OCI-LY1 (cell line): Measurements from ENCODE around the gene PACSIN2.

Experiments
- EZH2 ChIP-seq: fragments of 200-600 bp; sonication (generic), shearing (Covaris generic); IDR thresholded peaks from 2 replicates; pipeline ENCODE4 v1.8.0; 2017; ENCODE audit warnings: borderline replicate concordance, mixed run types, mild to moderate bottlenecking, antibody characterized with exemption, low read length, moderate library complexity, mixed read lengths
- TF ChIP-seq, protein P1 (sequence below): fragments of 200-600 bp; sonication (generic), shearing (Covaris generic); IDR thresholded peaks from 2 replicates; pipeline ENCODE4 v1.5.1; 2017; ENCODE audit warnings: mild to moderate bottlenecking, antibody characterized with exemption, low read length, moderate library complexity, mixed read lengths

DNA sequence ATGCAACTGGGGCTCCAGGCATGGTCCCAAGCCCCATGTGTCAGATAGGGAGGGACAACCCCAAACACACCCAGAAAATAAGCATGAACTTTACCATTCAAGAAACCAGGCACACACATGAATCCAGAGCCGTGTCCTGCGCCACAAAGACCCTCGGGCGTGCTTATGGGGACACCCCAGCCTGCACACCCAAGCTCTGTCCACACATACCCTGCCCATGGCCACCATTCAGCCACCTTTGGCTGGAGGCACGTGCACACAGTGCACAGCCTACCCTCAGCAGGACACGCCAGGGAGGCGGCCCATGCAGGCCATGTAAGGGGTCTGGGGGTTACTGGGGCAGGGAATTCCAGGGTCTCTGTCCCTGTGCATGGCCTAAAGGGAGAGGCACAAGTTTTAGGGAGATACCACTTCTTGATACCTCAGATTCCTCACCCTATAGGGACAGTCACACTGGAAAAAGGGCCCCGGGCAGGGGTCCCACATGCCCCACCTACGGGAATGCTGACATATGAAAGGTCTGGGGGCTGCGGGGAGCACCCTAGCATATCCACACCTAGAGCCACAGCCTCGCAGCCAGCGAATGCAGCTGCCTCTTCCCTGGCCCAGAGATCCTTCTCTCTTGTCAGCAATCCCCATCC, 20.6 kb downstream of the PACSIN2 start:
- TF ChIP-seq, protein P1, sequence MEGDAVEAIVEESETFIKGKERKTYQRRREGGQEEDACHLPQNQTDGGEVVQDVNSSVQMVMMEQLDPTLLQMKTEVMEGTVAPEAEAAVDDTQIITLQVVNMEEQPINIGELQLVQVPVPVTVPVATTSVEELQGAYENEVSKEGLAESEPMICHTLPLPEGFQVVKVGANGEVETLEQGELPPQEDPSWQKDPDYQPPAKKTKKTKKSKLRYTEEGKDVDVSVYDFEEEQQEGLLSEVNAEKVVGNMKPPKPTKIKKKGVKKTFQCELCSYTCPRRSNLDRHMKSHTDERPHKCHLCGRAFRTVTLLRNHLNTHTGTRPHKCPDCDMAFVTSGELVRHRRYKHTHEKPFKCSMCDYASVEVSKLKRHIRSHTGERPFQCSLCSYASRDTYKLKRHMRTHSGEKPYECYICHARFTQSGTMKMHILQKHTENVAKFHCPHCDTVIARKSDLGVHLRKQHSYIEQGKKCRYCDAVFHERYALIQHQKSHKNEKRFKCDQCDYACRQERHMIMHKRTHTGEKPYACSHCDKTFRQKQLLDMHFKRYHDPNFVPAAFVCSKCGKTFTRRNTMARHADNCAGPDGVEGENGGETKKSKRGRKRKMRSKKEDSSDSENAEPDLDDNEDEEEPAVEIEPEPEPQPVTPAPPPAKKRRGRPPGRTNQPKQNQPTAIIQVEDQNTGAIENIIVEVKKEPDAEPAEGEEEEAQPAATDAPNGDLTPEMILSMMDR: no peak
- TF ChIP-seq EZH2: no peak
